Hepatocyte (in vitro differentiated cells): ENCODE results near the gene KCNQ2.

ENCODE experiments used
- EZH2phosphoT487 ChIP-seq: fragments of 200-600 bp; sonication (generic); IDR thresholded peaks from one replicate; pipeline ENCODE4 v1.6.1; 2018; ENCODE audit warnings: antibody characterized with exemption, mild to moderate bottlenecking, low read depth, moderate library complexity; ENCODE audit not compliant: unreplicated experiment, severe bottlenecking
- TF ChIP-seq, protein P1 (sequence below): fragments of 200-600 bp; sonication (generic); IDR thresholded peaks from 2 replicates; pipeline ENCODE4 v1.5.1; 2016; ENCODE audit warnings: antibody characterized with exemption, mild to moderate bottlenecking; ENCODE audit not compliant: poor library complexity

DNA sequence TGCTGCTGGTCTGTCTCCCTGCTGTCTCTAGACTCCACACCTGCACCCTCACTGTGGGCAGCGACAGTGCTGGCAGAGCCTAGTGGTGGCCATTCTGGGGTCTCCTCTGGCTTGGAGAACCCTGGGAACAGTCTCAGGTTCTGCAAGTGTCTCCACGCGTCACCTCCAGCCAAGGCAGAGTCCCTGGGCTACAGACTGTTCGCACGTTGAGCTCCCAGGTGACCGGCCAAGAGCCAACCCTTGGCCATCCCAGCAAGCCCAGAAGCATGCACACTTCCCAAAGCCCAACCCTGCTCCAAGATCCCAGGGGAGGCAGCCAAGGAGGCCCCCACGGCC lies 21.6 kb upstream of the KCNQ2 start:
- TF ChIP-seq, protein P1, sequence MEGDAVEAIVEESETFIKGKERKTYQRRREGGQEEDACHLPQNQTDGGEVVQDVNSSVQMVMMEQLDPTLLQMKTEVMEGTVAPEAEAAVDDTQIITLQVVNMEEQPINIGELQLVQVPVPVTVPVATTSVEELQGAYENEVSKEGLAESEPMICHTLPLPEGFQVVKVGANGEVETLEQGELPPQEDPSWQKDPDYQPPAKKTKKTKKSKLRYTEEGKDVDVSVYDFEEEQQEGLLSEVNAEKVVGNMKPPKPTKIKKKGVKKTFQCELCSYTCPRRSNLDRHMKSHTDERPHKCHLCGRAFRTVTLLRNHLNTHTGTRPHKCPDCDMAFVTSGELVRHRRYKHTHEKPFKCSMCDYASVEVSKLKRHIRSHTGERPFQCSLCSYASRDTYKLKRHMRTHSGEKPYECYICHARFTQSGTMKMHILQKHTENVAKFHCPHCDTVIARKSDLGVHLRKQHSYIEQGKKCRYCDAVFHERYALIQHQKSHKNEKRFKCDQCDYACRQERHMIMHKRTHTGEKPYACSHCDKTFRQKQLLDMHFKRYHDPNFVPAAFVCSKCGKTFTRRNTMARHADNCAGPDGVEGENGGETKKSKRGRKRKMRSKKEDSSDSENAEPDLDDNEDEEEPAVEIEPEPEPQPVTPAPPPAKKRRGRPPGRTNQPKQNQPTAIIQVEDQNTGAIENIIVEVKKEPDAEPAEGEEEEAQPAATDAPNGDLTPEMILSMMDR, result no peak
- TF ChIP-seq EZH2phosphoT487, result no peak
